Neural progenitor cell (in vitro differentiated cells): ENCODE data around the gene LDB2.

Experiments used
- EZH2 ChIP-seq: fragments of 200-600 bp; sonication (generic); IDR thresholded peaks from 2 replicates; pipeline ENCODE4 v1.6.1; 2017; ENCODE audit warnings: antibody characterized with exemption, mild to moderate bottlenecking, moderate library complexity
- TF ChIP-seq, protein P1 (sequence below): fragments of 200-600 bp; sonication (generic); IDR thresholded peaks from 2 replicates; pipeline ENCODE4 v1.5.1; 2017; ENCODE audit warnings: antibody characterized with exemption, mild to moderate bottlenecking

DNA sequence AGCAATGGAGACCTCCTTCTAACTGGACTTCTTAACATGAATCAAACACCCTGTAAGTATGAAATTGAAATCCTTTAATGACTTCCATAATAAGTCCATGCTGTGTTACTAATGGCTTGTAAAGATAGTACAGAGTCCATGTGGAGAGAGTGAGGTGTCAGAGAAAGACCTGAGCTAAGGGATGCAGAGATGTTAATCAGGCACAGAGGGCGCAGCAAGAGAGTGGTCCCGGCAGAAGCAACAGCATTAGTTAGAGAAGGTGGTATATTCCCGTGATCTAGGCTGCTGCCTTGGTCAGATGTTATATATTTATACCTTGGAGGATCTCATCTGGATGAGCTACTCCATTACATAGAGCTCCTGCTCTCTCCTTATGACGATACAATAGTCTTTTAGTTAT is 295.3 kb downstream of the LDB2 start:
- TF ChIP-seq, protein P1, sequence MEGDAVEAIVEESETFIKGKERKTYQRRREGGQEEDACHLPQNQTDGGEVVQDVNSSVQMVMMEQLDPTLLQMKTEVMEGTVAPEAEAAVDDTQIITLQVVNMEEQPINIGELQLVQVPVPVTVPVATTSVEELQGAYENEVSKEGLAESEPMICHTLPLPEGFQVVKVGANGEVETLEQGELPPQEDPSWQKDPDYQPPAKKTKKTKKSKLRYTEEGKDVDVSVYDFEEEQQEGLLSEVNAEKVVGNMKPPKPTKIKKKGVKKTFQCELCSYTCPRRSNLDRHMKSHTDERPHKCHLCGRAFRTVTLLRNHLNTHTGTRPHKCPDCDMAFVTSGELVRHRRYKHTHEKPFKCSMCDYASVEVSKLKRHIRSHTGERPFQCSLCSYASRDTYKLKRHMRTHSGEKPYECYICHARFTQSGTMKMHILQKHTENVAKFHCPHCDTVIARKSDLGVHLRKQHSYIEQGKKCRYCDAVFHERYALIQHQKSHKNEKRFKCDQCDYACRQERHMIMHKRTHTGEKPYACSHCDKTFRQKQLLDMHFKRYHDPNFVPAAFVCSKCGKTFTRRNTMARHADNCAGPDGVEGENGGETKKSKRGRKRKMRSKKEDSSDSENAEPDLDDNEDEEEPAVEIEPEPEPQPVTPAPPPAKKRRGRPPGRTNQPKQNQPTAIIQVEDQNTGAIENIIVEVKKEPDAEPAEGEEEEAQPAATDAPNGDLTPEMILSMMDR = no peak
- TF ChIP-seq EZH2 = no peak
